SHP77 (cell line): Measurements from ENCODE around the gene PIP5K1C.
"Not testable (repeated sequence)": the region's sequence is repeated elsewhere in the genome, so short reads cannot be mapped to it uniquely, and the experiment has no call there.

Experiments used
- DNase-seq, 2 experiments: peaks; one replicate each; lab custom pipeline; 2025; lab: John Stamatoyannopoulos, UW

The PIP5K1C gene

GRCh38 chr19:3661284-3662238 lies 38.7 kb downstream of the PIP5K1C start:
- no peak for DNase-seq

GRCh38 chr19:3660493-3661219 lies 39.6 kb downstream of the PIP5K1C start:
- no peak for DNase-seq

- DNase-seq: no peak
Observed at GRCh38 chr19:3659746-3660112, 40.5 kb downstream of the PIP5K1C start.

GRCh38 chr19:3658870-3659745 lies 41.2 kb downstream of the PIP5K1C start:
- DNase-seq: no peak

- no peak for DNase-seq
Observed at GRCh38 chr19:3658004-3658869, 42.0 kb downstream of the PIP5K1C start.

- no peak for DNase-seq
Observed at GRCh38 chr19:3657395-3657769, 42.9 kb downstream of the PIP5K1C start.

GRCh38 chr19:3656747-3657394 lies 43.4 kb downstream of the PIP5K1C start:
- DNase-seq: no peak

GRCh38 chr19:3656073-3656746 lies 44.1 kb downstream of the PIP5K1C start:
- no peak for DNase-seq

GRCh38 chr19:3655402-3656072 lies 44.7 kb downstream of the PIP5K1C start:
- no peak for DNase-seq

GRCh38 chr19:3653865-3654513 lies 46.3 kb downstream of the PIP5K1C start:
- no peak for DNase-seq

- DNase-seq: no peak
Observed at GRCh38 chr19:3653081-3653795, 47.0 kb downstream of the PIP5K1C start.

GRCh38 chr19:3652422-3652821 lies 47.8 kb downstream of the PIP5K1C start:
- DNase-seq: no peak

- no peak for DNase-seq
Observed at GRCh38 chr19:3651684-3652083, 48.6 kb downstream of the PIP5K1C start.

GRCh38 chr19:3649888-3650287 lies 50.4 kb downstream of the PIP5K1C start:
- DNase-seq: no peak

- no peak for DNase-seq
Observed at GRCh38 chr19:3648037-3648905, 52.0 kb downstream of the PIP5K1C start.

- DNase-seq: not testable (repeated sequence)
Observed at GRCh38 chr19:3647102-3647501, 53.2 kb downstream of the PIP5K1C start.

- no peak for DNase-seq
Observed at GRCh38 chr19:3646336-3647092, 53.8 kb downstream of the PIP5K1C start.
